HCT116 (cell line): ENCODE data around the gene PDCL2. TPM values are rescaled to one million over a fixed set of nuclear protein-coding genes. Genes with fewer than 3 reads are reported as not detected.

Experiments
- ATAC-seq: fragments of 200-7000 bp; cut with Tn5 transposase; 2 replicates; pipeline ENCODE4 v1.9.1; 2020; ENCODE audit warnings: mild to moderate bottlenecking, moderate library complexity
- BruUV-seq: library from RNA; stranded (reverse); fragments of 400-500 nt; replicated peaks from 2 replicates; lab custom pipeline; 2021; lab: Mats Ljungman, UMichigan
- CTCF ChIA-PET: fragments of 300-600 bp; sonication (Branson Sonifier 250); formaldehyde crosslinking; loops from one replicate; lab custom pipeline; 2021; ENCODE audit warnings: antibody characterized with exemption; lab: Charles Lee
- POLR2A ChIA-PET: fragments of 300-600, 350-600 bp; sonication (Branson Sonifier 250); formaldehyde crosslinking; loops from one replicate; lab custom pipeline; 2021; ENCODE audit warnings: antibody characterized with exemption; lab: Charles Lee
- RAD21 ChIA-PET, 2 experiments: fragments of 300-600 bp; sonication (Branson Sonifier 250); formaldehyde crosslinking; loops; one replicate each; lab custom pipeline; 2023; ENCODE audit warnings: low total read pairs in 2 of 2; ENCODE audit not compliant: uncharacterized antibody in 2 of 2, unreplicated experiment in 2 of 2, low non-redundant PET in 1 of 2; lab: Charles Lee
- DNase-seq: peaks from one replicate; pipeline ENCODE4 v3.0.0-alpha.2; 2010; ENCODE audit warnings: low read depth, low spot score
- H2AFZ ChIP-seq: fragments of 200-600 bp; shearing (Covaris generic), sonication (generic); 2 replicates; pipeline ENCODE4 v1.6.1; 2017; ENCODE audit warnings: low read depth, mixed run types, mixed read lengths, antibody characterized with exemption, low read length; ENCODE audit not compliant: poor library complexity, severe bottlenecking
- H3K27ac ChIP-seq: 2 replicates; pipeline ENCODE4 v1.5.1; 2012; ENCODE audit warnings: low read depth, low read length
- H3K27me3 ChIP-seq: fragments of 200-600 bp; sonication (generic); 2 replicates; pipeline ENCODE4 v1.6.1; 2016; ENCODE audit warnings: mixed run types, low read length, mixed read lengths; ENCODE audit not compliant: insufficient read depth
- H3K36me3 ChIP-seq, 2 experiments: fragments of 200-500 bp in 1 of 2; fragments of 200-600 bp in 1 of 2; sonication (Bioruptor generic) in 1 of 2; sonication (generic) in 1 of 2; 2 replicates each; pipeline versions ENCODE4 v1.5.1 to v1.6.1; 2014 to 2016; ENCODE audit warnings: low read length in 2 of 2, inconsistent platforms in 1 of 2, mixed read lengths in 1 of 2, mixed run types in 1 of 2; ENCODE audit not compliant: insufficient read depth in 2 of 2, control insufficient read depth in 1 of 2
- H3K4me1 ChIP-seq, 2 experiments: fragments of 200-600 bp in 1 of 2; sonication (generic) in 1 of 2; 2 replicates each; pipeline versions ENCODE4 v1.5.1 to v1.6.1; 2012 to 2017; ENCODE audit warnings: low read length in 2 of 2, inconsistent platforms in 1 of 2, mild to moderate bottlenecking in 1 of 2, mixed read lengths in 1 of 2, mixed run types in 1 of 2, moderate library complexity in 1 of 2; ENCODE audit not compliant: insufficient read depth in 2 of 2, control insufficient read depth in 1 of 2
- H3K4me2 ChIP-seq: fragments of 200-600 bp; sonication (generic); 2 replicates; pipeline ENCODE4 v1.6.1; 2017; ENCODE audit warnings: mixed run types, low read length, mixed read lengths
- H3K4me3 ChIP-seq, 2 experiments: fragments of 200-600 bp in 1 of 2; sonication (generic) in 1 of 2; replicated peaks in 1 of 2; 2 replicates each; pipeline ENCODE4 v1.5.1; 2011 to 2016; ENCODE audit warnings: low read length in 2 of 2, control low read depth in 1 of 2, low read depth in 1 of 2, mild to moderate bottlenecking in 1 of 2, mixed read lengths in 1 of 2, mixed run types in 1 of 2
- H3K79me2 ChIP-seq: fragments of 200-600 bp; sonication (generic); 2 replicates; pipeline ENCODE4 v1.6.1; 2017; ENCODE audit warnings: mild to moderate bottlenecking, mixed run types, low read length, moderate library complexity, mixed read lengths; ENCODE audit not compliant: insufficient read depth
- H3K9ac ChIP-seq: fragments of 200-600 bp; sonication (generic); 2 replicates; pipeline ENCODE4 v1.6.1; 2016; ENCODE audit warnings: low read length, mixed read lengths
- H3K9me2 ChIP-seq: fragments of 200-600 bp; sonication (generic), shearing (Covaris generic); 2 replicates; pipeline ENCODE4 v1.6.1; 2017; ENCODE audit warnings: mixed run types, mild to moderate bottlenecking, moderate library complexity; ENCODE audit not compliant: insufficient read depth
- H3K9me3 ChIP-seq, 2 experiments: fragments of 200-500 bp in 1 of 2; fragments of 200-600 bp in 1 of 2; sonication (Bioruptor generic) in 1 of 2; sonication (generic) in 1 of 2; 2 replicates each; pipeline ENCODE4 v1.6.1; 2014 to 2017; ENCODE audit warnings: low read length in 2 of 2, mixed read lengths in 2 of 2, inconsistent platforms in 1 of 2, low read depth in 1 of 2, mild to moderate bottlenecking in 1 of 2, mixed run types in 1 of 2, moderate library complexity in 1 of 2; ENCODE audit not compliant: control insufficient read depth in 1 of 2, insufficient read depth in 1 of 2
- H4K20me1 ChIP-seq: fragments of 200-600 bp; sonication (generic), shearing (Covaris generic); 2 replicates; pipeline ENCODE4 v1.6.1; 2017; ENCODE audit warnings: mixed run types, mild to moderate bottlenecking, moderate library complexity; ENCODE audit not compliant: insufficient read depth
- ATF3 ChIP-seq: IDR thresholded peaks from 2 replicates; pipeline ENCODE4 v1.6.1; 2012
- CBX3 ChIP-seq: IDR thresholded peaks from 2 replicates; pipeline ENCODE4 v1.6.1; 2012; ENCODE audit warnings: low read depth
- CEBPB ChIP-seq: IDR thresholded peaks from 2 replicates; pipeline ENCODE4 v1.6.1; 2012; ENCODE audit warnings: low read depth
- EGR1 ChIP-seq: IDR thresholded peaks from 2 replicates; pipeline ENCODE4 v1.6.1; 2012; ENCODE audit warnings: low read depth
- ELF1 ChIP-seq: IDR thresholded peaks from 2 replicates; pipeline ENCODE4 v1.6.1; 2012; ENCODE audit warnings: low read depth, borderline replicate concordance
- EZH2 ChIP-seq: fragments of 200-600 bp; sonication (generic); IDR thresholded peaks from 2 replicates; pipeline ENCODE4 v1.6.1; 2017; ENCODE audit warnings: antibody characterized with exemption, mixed run types
- EZH2phosphoT487 ChIP-seq: fragments of 200-600 bp; IDR thresholded peaks from 2 replicates; pipeline ENCODE4 v1.6.1; 2018; ENCODE audit warnings: antibody characterized with exemption, borderline replicate concordance
- POLR2A ChIP-seq: IDR thresholded peaks from 2 replicates; pipeline ENCODE4 v1.7.0; 2011; ENCODE audit warnings: borderline replicate concordance; ENCODE audit not compliant: insufficient read depth, insufficient read length; ENCODE audit errors: extremely low read depth
- SP1 ChIP-seq: IDR thresholded peaks from 2 replicates; pipeline ENCODE4 v1.6.1; 2012; ENCODE audit warnings: low read depth
- ZBTB33 ChIP-seq: IDR thresholded peaks from 2 replicates; pipeline ENCODE4 v1.6.1; 2011; ENCODE audit warnings: mild to moderate bottlenecking, low read length, moderate library complexity; ENCODE audit not compliant: insufficient replicate concordance; ENCODE audit errors: extremely low read depth
- intact Hi-C: fragments of 100-400 bp; cut with micrococcal nuclease; formaldehyde crosslinking; loops from 2 replicates; pipeline ENCODE4 v1.10.0; 2022
- total RNA-seq: library from RNA; stranded (reverse); gene quantifications from one replicate; pipeline ENCODE4 v1.2.1, GENCODE V29; 2021; ENCODE audit not compliant: unreplicated experiment

PDCL2 gene
- total RNA-seq, 1 experiment from 2014 or later: 0.47 TPM

- peak; percentile 15; the same call in 1 of the 2 replicates for TF ChIP-seq EGR1
- no peak; the same call in 1 of the 2 replicates for TF ChIP-seq ELF1
- TF ChIP-seq CBX3: peak; percentile 81
- no peak for TF ChIP-seq POLR2A
- no peak for TF ChIP-seq ZBTB33
- TF ChIP-seq EZH2phosphoT487: no peak
- peak; percentile 84 for TF ChIP-seq CEBPB
- no peak for TF ChIP-seq ATF3
These were observed 42.2 kb downstream of the PDCL2 start (continued) for GRCh38 chr4:55549888-55550287.

- H4K20me1 ChIP-seq: no peaks in the 10 kb centered on the region
- DNase-seq: no peak
- H3K4me3 ChIP-seq: peak overlapping the region; percentile 73 to 80
- H3K9ac ChIP-seq: peak overlapping the region; percentile 85
- ChIA-PET RAD21 (no interaction called here), POLR2A (no interaction called here), CTCF (no interaction called here)
- peak overlapping the region; percentile 100 for H3K27ac ChIP-seq
- H3K4me1 ChIP-seq: peaks cover 57 to 68% of the 10 kb centered on the region in 2 experiments
- H3K4me2 ChIP-seq: peak overlapping the region; percentile 91
- no peaks in the 10 kb centered on the region for H3K9me2 ChIP-seq
- no peaks in the 10 kb centered on the region for H3K27me3 ChIP-seq
- H2AFZ ChIP-seq: no peak overlapping the region
- intact Hi-C loops: loop anchor here (5.0 to 10.0 kb wide), 4 partner anchors 87 to 201 kb away; partner anchors contain the start of genes NMU and SRD5A3
- H3K9me3 ChIP-seq: no peaks in the 10 kb centered on the region
- TF ChIP-seq SP1: 0 out of 2 replicates have a peak, but pooled peaks have one; percentile 14
- no peak for TF ChIP-seq EZH2
- H3K36me3 ChIP-seq: no peaks in the 10 kb centered on the region
- no TSS peak for BruUV-seq
- H3K79me2 ChIP-seq: peaks cover 38% of the 10 kb centered on the region
- ATAC-seq: no peak
These were observed 44.1 kb downstream of the PDCL2 start for GRCh38 chr4:55547918-55548317.
